Left cardiac atrium (tissue), 4 donors: ENCODE measurements around the gene PEX19. TPM values are rescaled to one million over a fixed set of nuclear protein-coding genes. Genes with fewer than 3 reads are reported as not detected.

ENCODE experiments used
- ATAC-seq, 2 donors: fragments of 200-7000 bp; cut with Tn5 transposase; one replicate each; pipeline ENCODE4 v1.9.1; 2020; ENCODE audit warnings: mild to moderate bottlenecking in 2 of 2, moderate library complexity in 2 of 2
- DNase-seq: peaks from one replicate; pipeline ENCODE4 v3.0.0-alpha.2; 2020
- intact Hi-C, 2 donors: fragments of 100-400 bp; cut with DNase I; formaldehyde crosslinking; loops; one replicate each; pipeline versions ENCODE4 v1.14.1 to v1.15.1; 2022 to 2023
- total RNA-seq, 2 donors: library from RNA; stranded (reverse); fragmentation: NEBNext Ultra II Directional; extraction: Animal tissue kit (Norgen Biotek cat#: 25700); gene quantifications; one replicate each; pipeline ENCODE4 v1.2.1, GENCODE V29; 2021
- donor health status: DM: no; HTN: yes; CAD: no.
- donor health status: DM: no; HTN: yes; CAD: no; lungs with severe emphysema.
- donor health status: DM: yes; HTN: yes; CAD: no.
- donor health status: Dilated cardiomyopathy.

Gene PEX19
- total RNA-seq, 2 donors from 2014 or later, result 91.1 to 92.6 TPM

GRCh38 chr1:160285506-160285905 is 573 bp upstream of the PEX19 start:
- DNase-seq (no peak), ATAC-seq (no peak)
- intact Hi-C loops, result no loop called here

- no peak for DNase-seq
- intact Hi-C loops, result no loop called here
- ATAC-seq, result peak; percentile 53 to 64
Measured at GRCh38 chr1:160284220-160284781, 632 bp downstream of the PEX19 start.

- DNase-seq, result no peak
- no peak for ATAC-seq
- intact Hi-C loops, result no loop called here
Measured at GRCh38 chr1:160282807-160283206, 2.1 kb downstream of the PEX19 start.

- intact Hi-C loops, result no loop called here
- DNase-seq (no peak), ATAC-seq (no peak)
Measured at GRCh38 chr1:160277987-160278386, 6.9 kb downstream of the PEX19 start.

- DNase-seq, result no peak
- intact Hi-C loops, result no loop called here
- no peak for ATAC-seq
Measured at GRCh38 chr1:160277330-160277729, 7.6 kb downstream of the PEX19 start.

GRCh38 chr1:160271025-160271424 is 13.9 kb downstream of the PEX19 start:
- intact Hi-C loops, result no loop called here
- no peak for ATAC-seq
- no peak for DNase-seq

- DNase-seq, result no peak
- intact Hi-C loops, result no loop called here
- no peak for ATAC-seq
Measured at GRCh38 chr1:160267284-160267991, 17.5 kb downstream of the PEX19 start.

GRCh38 chr1:160264795-160265307 is 20.1 kb downstream of the PEX19 start:
- ATAC-seq (no peak), DNase-seq (no peak)
- intact Hi-C loops, result no loop called here

- peak; percentile 98 for ATAC-seq
- DNase-seq, result peak; percentile 99
- intact Hi-C loops, result no loop called here
Measured at GRCh38 chr1:160261893-160262794, 22.8 kb downstream of the PEX19 start, which contains the start of gene DCAF8. TSS of gene DCAF8 (minus strand) at chr1:160262549. CDS start at chr1:160244008, 18,541 bp downstream.

- intact Hi-C loops, result no loop called here
- ATAC-seq (peak; percentile 18 to 45), DNase-seq (no peak)
Measured at GRCh38 chr1:160261556-160261892, 23.4 kb downstream of the PEX19 start.

- DNase-seq, result no peak
- ATAC-seq, result peak in 1 of 2 donors; percentile 20
- intact Hi-C loops, result no loop called here
Measured at GRCh38 chr1:160260406-160261382, 24.2 kb downstream of the PEX19 start.

- intact Hi-C loops, result loop anchor here in 1 of 2 donors (10.0 kb wide), 2 partner anchors 63 to 163 kb away; partner anchors contain the start of genes CASQ1 and IGSF8
- no peak for ATAC-seq
- DNase-seq, result no peak
Measured at GRCh38 chr1:160258177-160258798, 26.6 kb downstream of the PEX19 start.

GRCh38 chr1:160257411-160258015 is 27.4 kb downstream of the PEX19 start:
- no peak for ATAC-seq
- intact Hi-C loops, result loop anchor here in 1 of 2 donors (10.0 kb wide), 2 partner anchors 63 to 163 kb away; partner anchors contain the start of genes CASQ1 and IGSF8
- DNase-seq, result no peak

- peak in 1 of 2 donors; percentile 39 for ATAC-seq
- DNase-seq, result no peak
- intact Hi-C loops, result loop anchor here in 1 of 2 donors (10.0 kb wide), 2 partner anchors 62 to 162 kb away; partner anchors contain the start of genes CASQ1 and IGSF8
Measured at GRCh38 chr1:160256396-160257046, 28.4 kb downstream of the PEX19 start.

GRCh38 chr1:160255781-160256300 is 29.1 kb downstream of the PEX19 start:
- ATAC-seq (no peak), DNase-seq (no peak)
- intact Hi-C loops, result loop anchor here in 1 of 2 donors (10.0 kb wide), 2 partner anchors 61 to 161 kb away; partner anchors contain the start of genes CASQ1 and IGSF8

- peak; percentile 90 to 96 for ATAC-seq
- intact Hi-C loops, result loop anchor here (2.0 to 10.0 kb wide), 4 partner anchors 57 to 157 kb away; partner anchors contain the start of genes CASQ1 (in 1 of the 2) and IGSF8 (in 1 of the 2)
- peak; percentile 75 for DNase-seq
Measured at GRCh38 chr1:160251687-160252526, 33.0 kb downstream of the PEX19 start.
